H1 (cell line): ENCODE measurements around the gene FSTL4. TPM values are rescaled to one million over a fixed set of nuclear protein-coding genes. Genes with fewer than 3 reads are reported as not detected.

Experiments used
- SP1 ChIP-seq: IDR thresholded peaks from 2 replicates; pipeline ENCODE4 v1.6.1; 2011; ENCODE audit warnings: low read depth, low read length
- SRF ChIP-seq: IDR thresholded peaks from 2 replicates; pipeline ENCODE4 v1.6.1; 2011; ENCODE audit warnings: mild to moderate bottlenecking, low read depth, low read length, moderate library complexity
- polyA plus RNA-seq, 7 experiments: library from polyadenylated mRNA; depleted of rRNA in 3 of 7; stranded (reverse) in 5 of 7; unstranded in 2 of 7; fragments of >200 nt in 5 of 7; fragments of 200-250 nt in 2 of 7; gene quantifications; 1 replicate in 5 of 7; 2 replicates in 1 of 7; 4 replicates in 1 of 7; pipeline versions ENCODE4 v1.2.1 to v1.2.3, GENCODE V29; 2011 to 2013; ENCODE audit warnings: missing spikeins in 2 of 7, mixed read lengths in 2 of 7
- total RNA-seq: library from RNA; stranded (reverse); fragmentation: NEBNext Ultra II Directional; extraction: Animal tissue kit (Norgen Biotek cat#: 25700); gene quantifications from 2 replicates; pipeline ENCODE4 v1.2.1, GENCODE V29; 2021

Gene FSTL4
- total and polyA plus RNA-seq, 2 of the 8 experiments (the other 6 are each of a cell fraction or from before 2014, with no cell fraction given): 3.1 to 4.1 TPM

GRCh38 chr5:133512896-133513295 lies 99.4 kb downstream of the FSTL4 start (continued):
- TF ChIP-seq SRF (no peak), SP1 (no peak)
